HFFc6 (cell line): ENCODE measurements around the gene DPYD. TPM values are rescaled to one million over a fixed set of nuclear protein-coding genes. Genes with fewer than 3 reads are reported as not detected.
A peak's percentile ranks its signal among the peaks of the same experiment; 100 is the strongest.

Experiments
- DNase-seq: peaks from one replicate; pipeline ENCODE4 v3.0.0-alpha.2; 2018
- H3K27ac Mint-ChIP-seq: 2 replicates; pipeline ENCODE4 v1.8.0; 2020; ENCODE audit warnings: mild to moderate bottlenecking, mixed read lengths
- H3K27me3 Mint-ChIP-seq: 2 replicates; pipeline ENCODE4 v1.8.0; 2021; ENCODE audit warnings: mild to moderate bottlenecking, moderate library complexity, mixed read lengths; ENCODE audit not compliant: insufficient read depth
- H3K36me3 Mint-ChIP-seq: 2 replicates; pipeline ENCODE4 v1.8.0; 2021; ENCODE audit warnings: low read depth, mixed read lengths
- H3K4me1 Mint-ChIP-seq: 2 replicates; pipeline ENCODE4 v1.8.0; 2020; ENCODE audit warnings: low read depth, mixed read lengths
- H3K4me3 Mint-ChIP-seq: 2 replicates; pipeline ENCODE4 v1.8.0; 2020; ENCODE audit warnings: mild to moderate bottlenecking, moderate library complexity, mixed read lengths
- H3K9me3 Mint-ChIP-seq: 2 replicates; pipeline ENCODE4 v1.8.0; 2020; ENCODE audit warnings: mild to moderate bottlenecking, mixed read lengths
- CTCF ChIP-seq: fragments of 200-600 bp; sonication (generic); IDR thresholded peaks from 2 replicates; pipeline ENCODE4 v1.5.0; 2021; ENCODE audit warnings: antibody characterized with exemption, mild to moderate bottlenecking
- total RNA-seq, 6 experiments: library from RNA; stranded (reverse); fragmentation: NEBNext Ultra II Directional; extraction: Animal tissue kit (Norgen Biotek cat#: 25700); gene quantifications; 2 replicates in 1 of 6; 3 replicates in 5 of 6; pipeline ENCODE4 v1.2.3, GENCODE V29; 2021

Gene DPYD
- total RNA-seq, 6 experiments from 2014 or later: 37.0 to 77.8 (median 67.9) TPM

- peaks cover 53% of the 10 kb centered on the region for H3K4me1 Mint-ChIP-seq
- TF ChIP-seq CTCF: no peak
- no peak overlapping the region for H3K4me3 Mint-ChIP-seq
- H3K9me3 Mint-ChIP-seq: no peaks in the 10 kb centered on the region
- peaks cover 32% of the 10 kb centered on the region for H3K36me3 Mint-ChIP-seq
- no peak for DNase-seq
- H3K27ac Mint-ChIP-seq: no peak overlapping the region
- no peaks in the 10 kb centered on the region; the same call in 1 of the 2 replicates for H3K27me3 Mint-ChIP-seq
Observed at GRCh38 chr1:97078872-97079271, 842.0 kb downstream of the DPYD start.

DNA sequence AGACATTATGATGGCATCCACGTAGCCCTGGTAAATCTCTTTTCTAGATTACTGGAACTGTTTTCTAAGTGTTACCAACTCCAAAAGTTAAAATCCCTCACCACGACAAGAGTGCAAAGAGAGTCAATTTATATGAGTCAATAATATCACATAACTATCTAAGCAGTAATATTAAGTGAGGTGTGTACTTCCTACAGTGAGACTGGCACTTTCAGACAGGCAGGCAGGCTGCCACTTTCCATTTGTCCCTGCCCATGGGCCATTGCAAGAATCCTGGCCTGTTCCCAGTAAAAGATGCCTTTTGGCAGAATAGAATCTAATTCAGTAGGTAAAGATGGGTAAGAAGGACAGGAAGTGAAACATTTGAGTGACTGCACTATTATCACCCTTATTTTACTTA lies 843.6 kb downstream of the DPYD start:
- H3K36me3 Mint-ChIP-seq: peaks cover 32% of the 10 kb centered on the region
- H3K9me3 Mint-ChIP-seq: no peaks in the 10 kb centered on the region
- peaks cover 44% of the 10 kb centered on the region for H3K4me1 Mint-ChIP-seq
- H3K27me3 Mint-ChIP-seq: no peaks in the 10 kb centered on the region; the same call in 1 of the 2 replicates
- TF ChIP-seq CTCF: no peak
- no peak overlapping the region for H3K4me3 Mint-ChIP-seq
- H3K27ac Mint-ChIP-seq: no peak overlapping the region
- no peak for DNase-seq

DNA sequence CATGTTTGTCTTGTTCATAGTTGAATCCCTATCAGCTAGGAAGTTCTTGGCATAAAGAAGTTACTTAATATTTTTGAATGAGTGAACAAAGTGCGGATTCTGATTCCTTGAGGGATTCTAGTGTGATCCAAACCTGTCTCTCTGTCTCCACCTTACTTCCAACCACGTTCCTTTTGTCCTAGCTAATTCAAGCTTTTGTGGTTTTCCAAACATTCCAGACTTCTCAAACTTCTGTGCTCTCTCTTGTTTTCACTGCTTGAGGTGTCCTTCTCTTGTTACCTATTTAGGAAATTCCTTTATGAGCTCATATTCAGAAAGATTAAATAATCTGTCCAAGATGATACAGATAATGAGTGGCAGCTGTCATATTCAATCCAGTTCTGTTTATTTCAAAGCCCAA lies 846.1 kb downstream of the DPYD start:
- H3K4me3 Mint-ChIP-seq: no peak overlapping the region

GRCh38 chr1:97073936-97074335 lies 846.9 kb downstream of the DPYD start:
- no peak overlapping the region for H3K4me3 Mint-ChIP-seq
- peaks cover 1% of the 10 kb centered on the region; the same call in 1 of the 2 replicates for H3K27me3 Mint-ChIP-seq
- no peak for TF ChIP-seq CTCF
- DNase-seq: no peak
- no peak overlapping the region for H3K27ac Mint-ChIP-seq
- H3K36me3 Mint-ChIP-seq: peaks cover 17% of the 10 kb centered on the region
- H3K9me3 Mint-ChIP-seq: no peaks in the 10 kb centered on the region
- H3K4me1 Mint-ChIP-seq: peaks cover 57% of the 10 kb centered on the region

More for the DNA sequence above, 846.1 kb downstream of the DPYD start:
- no peak for DNase-seq
- H3K27ac Mint-ChIP-seq: no peak overlapping the region
- no peaks in the 10 kb centered on the region; the same call in 1 of the 2 replicates for H3K27me3 Mint-ChIP-seq
- no peak for TF ChIP-seq CTCF
- peaks cover 26% of the 10 kb centered on the region for H3K36me3 Mint-ChIP-seq
- H3K9me3 Mint-ChIP-seq: no peaks in the 10 kb centered on the region
- H3K4me1 Mint-ChIP-seq: peaks cover 64% of the 10 kb centered on the region

DNA sequence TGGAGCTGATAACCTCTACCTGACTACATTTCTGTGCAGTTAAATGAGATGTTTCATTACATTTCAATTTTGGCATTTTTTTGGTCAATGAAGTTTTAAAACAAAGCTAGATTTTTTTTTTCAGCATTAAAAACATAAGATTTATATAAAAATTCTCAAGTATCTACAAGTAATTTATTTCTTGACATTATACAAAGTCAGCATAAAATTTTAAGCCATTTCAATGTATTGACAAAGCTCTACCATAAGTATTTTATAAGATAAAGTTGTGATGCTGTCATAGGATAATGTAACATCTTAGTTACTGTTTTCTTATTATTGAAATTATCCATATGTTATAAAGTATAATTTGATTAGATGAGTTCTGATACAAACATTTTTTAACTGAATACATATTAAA lies 847.7 kb downstream of the DPYD start:
- no peak for DNase-seq
- peaks cover 16% of the 10 kb centered on the region for H3K36me3 Mint-ChIP-seq
- peaks cover 55% of the 10 kb centered on the region for H3K4me1 Mint-ChIP-seq
- no peak for TF ChIP-seq CTCF
- H3K4me3 Mint-ChIP-seq: no peak overlapping the region
- peaks cover 1% of the 10 kb centered on the region; the same call in 1 of the 2 replicates for H3K27me3 Mint-ChIP-seq
- H3K27ac Mint-ChIP-seq: no peak overlapping the region
- no peaks in the 10 kb centered on the region for H3K9me3 Mint-ChIP-seq

DNA sequence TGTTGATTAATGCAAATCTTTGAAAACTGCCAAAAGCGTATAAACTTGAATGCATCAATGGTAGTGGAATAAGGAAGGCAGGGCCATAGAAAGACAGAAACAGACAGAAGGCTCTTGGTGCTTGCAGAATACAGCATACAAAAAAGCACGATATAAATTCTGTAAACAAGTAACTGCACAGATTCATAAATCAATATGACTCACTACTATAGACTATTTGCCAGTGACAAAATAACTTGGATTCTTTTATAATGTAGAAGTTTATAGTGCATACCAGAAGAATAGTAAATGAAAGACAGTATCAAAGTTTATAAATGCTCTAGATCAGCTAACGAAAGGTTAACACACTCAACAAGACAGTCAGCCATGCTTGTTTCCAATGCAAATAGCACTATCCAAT lies 849.7 kb downstream of the DPYD start:
- Mint-ChIP-seq H3K4me1 (peaks cover 43% of the 10 kb centered on the region), H3K27ac (no peak overlapping the region), H3K27me3 (peaks cover 1% of the 10 kb centered on the region; the same call in 1 of the 2 replicates), H3K9me3 (no peaks in the 10 kb centered on the region), H3K4me3 (no peak overlapping the region), H3K36me3 (peaks cover 10% of the 10 kb centered on the region)
- TF ChIP-seq CTCF: no peak
- peak; percentile 11 for DNase-seq
